Stimulated activated CD4-positive, alpha-beta T cell treated with anti-CD3 and anti-CD28 coated beads, Interleukin-15, amount 100 ng/mL, for 48 hours (primary cell): Measurements from ENCODE around the gene GRXCR2.
"Not testable (repeated sequence)": the region's sequence is repeated elsewhere in the genome, so short reads cannot be mapped to it uniquely, and the experiment has no call there.

ENCODE experiments used
- DNase-seq, 2 donors: peaks; one replicate each; pipeline ENCODE4 v3.0.0-alpha.2; 2020; ENCODE audit warnings: low read depth in 2 of 2

Gene GRXCR2

GRCh38 chr5:145872914-145873313 is at the start of gene GRXCR2:
Gene GRXCR2, minus strand, starts transcription at chr5:145873014. Its CDS starts 46 bp downstream, at chr5:145872968.
- DNase-seq, result no peak

GRCh38 chr5:145922059-145922458 is 49.2 kb upstream of the GRXCR2 start:
- DNase-seq, result no peak

- no peak for DNase-seq
Observed at GRCh38 chr5:145921211-145921610, 48.4 kb upstream of the GRXCR2 start.

- DNase-seq, result no peak
Observed at GRCh38 chr5:145920542-145921210, 47.9 kb upstream of the GRXCR2 start.

GRCh38 chr5:145919413-145919812 is 46.6 kb upstream of the GRXCR2 start:
- DNase-seq, result no peak

GRCh38 chr5:145918397-145918796 is 45.6 kb upstream of the GRXCR2 start:
- no peak for DNase-seq

- no peak for DNase-seq
Observed at GRCh38 chr5:145917288-145917687, 44.5 kb upstream of the GRXCR2 start.

GRCh38 chr5:145915970-145916638 is 43.3 kb upstream of the GRXCR2 start:
- DNase-seq, result no peak

- no peak for DNase-seq
Observed at GRCh38 chr5:145913701-145914100, 40.9 kb upstream of the GRXCR2 start.

- no peak for DNase-seq
Observed at GRCh38 chr5:145912594-145912993, 39.8 kb upstream of the GRXCR2 start.

GRCh38 chr5:145912019-145912418 is 39.2 kb upstream of the GRXCR2 start:
- DNase-seq, result no peak

GRCh38 chr5:145911164-145911563 is 38.4 kb upstream of the GRXCR2 start:
- DNase-seq, result no peak

- no peak for DNase-seq
Observed at GRCh38 chr5:145908206-145908960, 35.6 kb upstream of the GRXCR2 start.

GRCh38 chr5:145906401-145906800 is 33.6 kb upstream of the GRXCR2 start:
- DNase-seq, result no peak

GRCh38 chr5:145904743-145905142 is 31.9 kb upstream of the GRXCR2 start:
- no peak for DNase-seq

- DNase-seq, result no peak
Observed at GRCh38 chr5:145903867-145904266, 31.1 kb upstream of the GRXCR2 start.

GRCh38 chr5:145903113-145903512 is 30.3 kb upstream of the GRXCR2 start:
- no peak for DNase-seq

- no peak for DNase-seq
Observed at GRCh38 chr5:145902421-145902820, 29.6 kb upstream of the GRXCR2 start.

GRCh38 chr5:145898171-145898570 is 25.4 kb upstream of the GRXCR2 start:
- no peak for DNase-seq

- not testable (repeated sequence) for DNase-seq
Observed at GRCh38 chr5:145891378-145891777, 18.6 kb upstream of the GRXCR2 start.

GRCh38 chr5:145889611-145890010 is 16.8 kb upstream of the GRXCR2 start:
- no peak for DNase-seq

GRCh38 chr5:145887976-145888574 is 15.3 kb upstream of the GRXCR2 start:
- DNase-seq, result no peak
